ENCODE data around the gene MS4A4E.

The MS4A4E gene

DNA sequence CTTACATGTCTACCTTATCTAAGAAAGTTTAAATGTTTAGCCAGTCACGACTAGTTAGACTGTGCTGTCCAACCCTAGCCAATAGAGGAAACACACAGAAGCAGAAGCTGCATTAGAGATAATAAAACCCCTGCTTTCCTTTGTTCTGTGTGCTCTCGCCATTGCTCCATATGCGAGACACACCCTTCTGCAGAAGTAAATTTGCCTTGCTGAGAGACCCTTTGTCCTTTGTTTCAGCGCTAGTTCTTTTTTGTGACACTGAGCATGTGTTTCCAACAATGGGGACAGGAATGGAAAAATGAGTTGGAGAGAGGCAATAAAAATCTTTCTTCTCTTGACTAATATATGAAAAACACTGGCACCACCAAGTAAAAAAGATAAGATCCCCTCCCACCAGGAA lies 18.1 kb upstream of the MS4A4E start:
- no peaks in the 10 kb centered on the region for H3K4me1 ChIP-seq (ENCODE audit: control insufficient read depth, insufficient read depth, low read length)
- no peak overlapping the region for H3K9ac ChIP-seq (ENCODE audit: low read length)
- H3K27ac ChIP-seq (ENCODE audit: low read depth, low read length) = no peak overlapping the region
- no peaks in the 10 kb centered on the region for H3K27me3 ChIP-seq (ENCODE audit: control insufficient read depth, insufficient read depth, low read length)
- H3K9me3 ChIP-seq (ENCODE audit: control insufficient read depth, insufficient read depth, low read depth, low read length) = peaks cover 26% of the 10 kb centered on the region
- no peaks in the 10 kb centered on the region for H3K36me3 ChIP-seq (ENCODE audit: control insufficient read depth, insufficient read depth, low read length)
- H3K4me3 ChIP-seq (ENCODE audit: low read depth, low read length) = no peak overlapping the region

DNA sequence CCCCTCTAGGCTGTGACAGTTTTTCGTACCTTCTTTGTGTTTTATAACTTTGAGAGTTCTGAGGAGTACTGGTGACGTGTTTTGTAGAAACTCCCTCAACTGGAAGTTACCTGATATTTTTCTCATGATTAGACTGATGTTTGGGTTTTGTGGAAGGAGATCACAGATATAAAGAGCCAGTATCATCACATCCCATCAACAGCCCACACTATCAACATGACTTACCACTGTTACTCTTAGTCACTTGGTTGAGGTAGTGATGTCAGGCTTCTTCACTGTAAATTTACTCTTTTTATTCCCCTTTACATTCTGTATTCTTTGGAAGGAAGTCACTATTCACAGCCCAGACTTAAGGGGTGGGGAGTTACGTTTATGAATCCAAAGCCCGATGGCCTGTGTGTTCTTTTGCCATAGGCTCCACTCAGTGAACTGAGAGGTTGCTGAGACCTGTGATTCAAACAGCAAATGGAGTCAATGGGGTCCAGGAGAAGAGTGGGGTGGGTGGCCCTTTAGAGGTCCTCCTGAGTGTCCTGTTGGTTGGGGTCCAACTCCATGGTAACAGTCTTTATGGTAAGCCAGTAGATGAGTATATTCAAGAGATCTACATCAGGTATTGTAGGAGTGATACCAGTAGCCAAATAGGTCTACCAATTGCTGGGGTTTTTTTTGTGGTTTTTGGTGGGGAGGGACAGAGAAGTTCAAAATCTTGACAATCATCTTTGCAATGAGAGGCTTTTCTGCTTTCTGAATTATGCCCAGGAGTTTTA lies 15.2 kb upstream of the MS4A4E start:
- H3K27me3 ChIP-seq (ENCODE audit: control insufficient read depth, insufficient read depth, low read length) = no peaks in the 10 kb centered on the region
- H3K27ac ChIP-seq (ENCODE audit: low read depth, low read length) = no peak overlapping the region
- no peaks in the 10 kb centered on the region for H3K4me1 ChIP-seq (ENCODE audit: control insufficient read depth, insufficient read depth, low read length)
- H3K36me3 ChIP-seq (ENCODE audit: control insufficient read depth, insufficient read depth, low read length) = no peaks in the 10 kb centered on the region
- H3K9me3 ChIP-seq (ENCODE audit: control insufficient read depth, insufficient read depth, low read depth, low read length) = peaks cover 37% of the 10 kb centered on the region
- no peak overlapping the region for H3K4me3 ChIP-seq (ENCODE audit: low read depth, low read length)
- no peak overlapping the region for H3K9ac ChIP-seq (ENCODE audit: low read length)

DNA sequence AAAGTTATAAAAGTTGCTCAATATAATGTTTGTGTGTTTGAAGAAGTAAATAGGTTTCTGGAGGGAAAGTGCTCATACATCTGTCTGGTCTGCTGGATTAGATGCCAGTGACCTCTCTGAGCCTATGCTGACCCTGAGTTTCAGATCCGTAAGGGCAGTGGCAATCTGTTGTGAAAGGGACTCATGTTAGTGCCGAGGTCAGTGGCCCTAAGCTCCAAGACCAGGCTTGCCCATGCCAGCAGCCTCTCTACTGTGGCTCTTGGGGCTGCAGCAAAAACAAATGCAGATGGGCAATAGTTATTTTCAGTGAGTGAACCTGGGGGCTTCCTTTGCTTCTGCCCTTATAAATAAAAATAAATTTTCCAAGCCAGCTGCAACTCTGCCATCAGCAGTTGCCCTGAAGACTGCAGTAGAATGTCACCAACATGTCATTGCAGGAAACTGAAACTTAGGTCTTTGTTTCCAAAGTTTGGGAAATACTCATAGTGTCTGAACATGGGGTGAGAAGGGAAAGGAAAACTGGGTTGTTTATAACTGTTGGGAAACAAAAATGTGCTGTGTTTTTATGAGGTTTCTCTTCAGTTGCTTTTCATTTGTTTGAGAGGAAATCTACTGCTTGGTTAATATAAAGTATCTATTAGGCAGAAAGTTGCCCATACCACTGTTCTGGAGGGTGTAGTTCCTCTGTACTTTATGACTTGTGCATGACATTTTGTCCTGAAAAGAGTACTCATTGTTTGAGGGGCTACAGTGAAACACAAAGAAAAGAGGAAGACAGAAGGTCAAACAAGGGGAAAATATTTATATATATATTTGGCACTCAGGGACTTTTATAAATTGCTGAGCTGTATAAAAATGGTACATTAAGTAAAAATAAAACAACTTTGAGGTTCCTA lies 9.5 kb upstream of the MS4A4E start:
- H3K27ac ChIP-seq (ENCODE audit: low read depth, low read length) = no peak overlapping the region
- H3K4me3 ChIP-seq (ENCODE audit: low read depth, low read length) = no peak overlapping the region
- peaks cover 11% of the 10 kb centered on the region; the same call in 1 of the 2 replicates for H3K9me3 ChIP-seq (ENCODE audit: control insufficient read depth, insufficient read depth, low read depth, low read length)
- no peak overlapping the region for H3K9ac ChIP-seq (ENCODE audit: low read length)
- no peaks in the 10 kb centered on the region for H3K36me3 ChIP-seq (ENCODE audit: control insufficient read depth, insufficient read depth, low read length)
- H3K27me3 ChIP-seq (ENCODE audit: control insufficient read depth, insufficient read depth, low read length) = no peaks in the 10 kb centered on the region
- H3K4me1 ChIP-seq (ENCODE audit: control insufficient read depth, insufficient read depth, low read length) = no peaks in the 10 kb centered on the region

DNA sequence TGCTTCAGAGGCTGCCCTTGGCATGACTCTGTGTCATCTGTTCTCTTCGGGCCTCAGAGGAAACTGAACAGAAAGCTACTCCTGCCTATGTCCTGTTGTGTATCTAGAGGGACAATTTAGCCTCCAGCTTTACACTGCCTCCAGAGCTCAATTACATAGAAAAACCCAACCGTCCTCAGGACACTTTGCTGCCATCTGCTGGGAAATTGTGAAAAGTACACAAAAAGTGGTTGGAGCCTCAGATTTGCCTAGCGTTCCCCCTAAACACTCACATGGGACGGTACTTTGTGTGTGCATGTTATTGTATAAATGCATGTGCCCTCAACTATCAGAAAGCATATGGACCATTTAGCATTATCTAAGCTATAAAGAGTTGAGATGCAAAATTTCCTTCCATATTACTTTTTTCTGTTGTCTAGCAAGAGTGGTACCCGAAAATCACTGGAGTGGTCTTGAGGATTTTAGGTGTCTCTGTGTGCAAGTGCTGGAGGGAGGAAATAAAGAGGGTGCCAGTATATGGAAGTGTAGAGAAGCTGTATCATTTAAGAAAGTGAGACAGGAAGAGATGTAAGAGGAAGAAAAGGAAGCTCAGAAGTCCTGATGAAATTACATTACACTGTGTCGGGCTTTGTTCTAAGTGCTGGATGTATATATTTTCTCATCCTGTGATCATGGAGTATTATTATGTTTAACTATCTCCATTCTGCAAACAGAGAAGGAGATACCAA lies 8.7 kb upstream of the MS4A4E start:
- H3K4me3 ChIP-seq (ENCODE audit: low read depth, low read length) = no peak overlapping the region
- no peak overlapping the region for H3K27ac ChIP-seq (ENCODE audit: low read depth, low read length)

DNA sequence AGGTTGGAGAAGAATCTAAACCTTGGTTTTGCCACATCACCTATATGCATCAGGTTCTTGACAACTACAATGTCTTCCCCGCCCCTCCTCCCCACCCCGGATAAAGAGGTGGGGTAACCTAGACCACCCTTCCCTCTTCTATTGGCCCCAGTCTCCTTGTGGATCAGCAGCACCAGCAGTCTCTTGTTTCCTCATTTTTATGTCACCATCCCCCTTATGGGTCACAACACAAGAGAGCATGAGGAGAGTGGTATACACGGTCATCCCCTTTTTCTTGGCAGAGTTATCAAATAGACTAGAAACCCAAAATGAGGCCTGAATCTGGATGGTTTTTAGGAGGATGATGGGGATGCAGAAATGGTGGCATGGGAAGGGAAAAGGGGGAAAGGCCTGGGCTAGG lies 1.2 kb downstream of the MS4A4E start:
- Histone ChIP-seq H3K27me3 (ENCODE audit: control insufficient read depth, insufficient read depth, low read length) (no peaks in the 10 kb centered on the region), H3K36me3 (ENCODE audit: control insufficient read depth, insufficient read depth, low read length) (no peaks in the 10 kb centered on the region), H3K4me1 (ENCODE audit: control insufficient read depth, insufficient read depth, low read length) (no peaks in the 10 kb centered on the region), H3K4me3 (ENCODE audit: low read depth, low read length) (no peak overlapping the region), H3K27ac (ENCODE audit: low read depth, low read length) (no peak overlapping the region), H3K9me3 (ENCODE audit: control insufficient read depth, insufficient read depth, low read depth, low read length) (no peaks in the 10 kb centered on the region), H3K9ac (ENCODE audit: low read length) (no peak overlapping the region)

More for the DNA sequence above, 8.7 kb upstream of the MS4A4E start:
- Histone ChIP-seq H3K9ac (ENCODE audit: low read length) (no peak overlapping the region), H3K36me3 (ENCODE audit: control insufficient read depth, insufficient read depth, low read length) (no peaks in the 10 kb centered on the region), H3K27me3 (ENCODE audit: control insufficient read depth, insufficient read depth, low read length) (no peaks in the 10 kb centered on the region), H3K9me3 (ENCODE audit: control insufficient read depth, insufficient read depth, low read depth, low read length) (peaks cover 11% of the 10 kb centered on the region; the same call in 1 of the 2 replicates), H3K4me1 (ENCODE audit: control insufficient read depth, insufficient read depth, low read length) (no peaks in the 10 kb centered on the region)

DNA sequence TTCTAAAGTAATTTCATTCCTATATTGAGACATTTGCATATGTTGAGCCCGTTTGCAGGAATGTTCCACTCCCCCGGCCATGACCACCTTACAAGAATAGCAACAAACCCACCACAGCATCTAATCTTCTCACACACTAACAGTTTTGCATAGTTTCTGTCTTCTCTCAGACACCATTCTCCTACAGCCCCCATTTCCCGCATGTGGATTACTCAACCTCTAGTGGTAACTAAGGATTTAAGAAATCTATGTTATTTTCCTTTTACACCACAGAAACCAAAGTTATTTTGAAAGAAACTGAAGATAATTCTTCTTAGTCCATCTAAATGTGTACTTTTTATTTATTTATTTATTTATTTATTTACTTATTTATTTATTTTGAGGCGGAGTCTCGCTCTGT lies 2.3 kb downstream of the MS4A4E start:
- no peak overlapping the region for H3K4me3 ChIP-seq (ENCODE audit: low read depth, low read length)
- no peaks in the 10 kb centered on the region for H3K9me3 ChIP-seq (ENCODE audit: control insufficient read depth, insufficient read depth, low read depth, low read length)
- H3K9ac ChIP-seq (ENCODE audit: low read length) = no peak overlapping the region
- no peak overlapping the region for H3K27ac ChIP-seq (ENCODE audit: low read depth, low read length)
- H3K36me3 ChIP-seq (ENCODE audit: control insufficient read depth, insufficient read depth, low read length) = no peaks in the 10 kb centered on the region
- no peaks in the 10 kb centered on the region for H3K4me1 ChIP-seq (ENCODE audit: control insufficient read depth, insufficient read depth, low read length)
- no peaks in the 10 kb centered on the region for H3K27me3 ChIP-seq (ENCODE audit: control insufficient read depth, insufficient read depth, low read length)

DNA sequence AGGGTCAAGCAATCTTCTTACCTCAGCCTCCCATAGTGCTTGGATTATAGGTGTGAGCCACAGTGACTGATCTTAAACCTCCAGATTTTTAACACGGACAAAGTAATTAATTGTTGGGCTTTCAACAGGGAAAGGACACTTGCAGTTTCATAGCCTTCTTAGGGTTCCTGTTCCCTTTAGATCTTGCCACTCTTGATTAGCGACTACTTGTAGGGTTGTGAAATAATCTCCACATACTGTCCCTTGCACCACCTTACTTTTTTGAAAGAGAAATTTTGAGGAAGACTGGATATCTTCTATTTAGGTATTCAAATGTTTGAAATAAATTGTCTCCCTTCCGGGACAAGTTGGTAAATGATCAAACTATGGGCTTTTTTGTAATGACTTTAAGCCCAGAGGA lies 7.6 kb downstream of the MS4A4E start:
- H3K9me3 ChIP-seq (ENCODE audit: control insufficient read depth, insufficient read depth, low read depth, low read length) = no peaks in the 10 kb centered on the region
- H3K4me1 ChIP-seq (ENCODE audit: control insufficient read depth, insufficient read depth, low read length) = no peaks in the 10 kb centered on the region
- H3K9ac ChIP-seq (ENCODE audit: low read length) = no peak overlapping the region
- no peak overlapping the region for H3K27ac ChIP-seq (ENCODE audit: low read depth, low read length)
- no peaks in the 10 kb centered on the region for H3K36me3 ChIP-seq (ENCODE audit: control insufficient read depth, insufficient read depth, low read length)
- no peaks in the 10 kb centered on the region for H3K27me3 ChIP-seq (ENCODE audit: control insufficient read depth, insufficient read depth, low read length)
- no peak overlapping the region for H3K4me3 ChIP-seq (ENCODE audit: low read depth, low read length)

DNA sequence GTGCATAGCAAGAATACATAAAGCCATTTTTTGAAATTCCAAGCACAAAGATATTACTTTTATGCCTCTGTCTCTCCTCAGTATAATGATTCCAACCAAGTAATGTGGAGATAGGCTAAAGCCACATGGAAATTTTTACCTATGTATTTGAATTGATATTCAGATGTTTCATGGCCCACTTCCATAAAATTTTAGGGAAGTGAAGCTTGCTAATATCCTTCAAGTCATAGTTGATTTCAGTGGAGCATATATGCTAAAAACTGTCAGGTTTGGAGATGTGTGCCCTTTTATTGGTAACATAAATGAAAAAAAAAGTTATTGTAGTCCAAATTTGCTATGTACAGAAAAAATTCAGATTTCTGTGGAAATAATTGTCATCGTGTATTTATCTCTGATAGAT lies 12.3 kb downstream of the MS4A4E start:
- Histone ChIP-seq H3K4me3 (ENCODE audit: low read depth, low read length) (no peak overlapping the region), H3K9me3 (ENCODE audit: control insufficient read depth, insufficient read depth, low read depth, low read length) (no peaks in the 10 kb centered on the region), H3K36me3 (ENCODE audit: control insufficient read depth, insufficient read depth, low read length) (no peaks in the 10 kb centered on the region)

DNA sequence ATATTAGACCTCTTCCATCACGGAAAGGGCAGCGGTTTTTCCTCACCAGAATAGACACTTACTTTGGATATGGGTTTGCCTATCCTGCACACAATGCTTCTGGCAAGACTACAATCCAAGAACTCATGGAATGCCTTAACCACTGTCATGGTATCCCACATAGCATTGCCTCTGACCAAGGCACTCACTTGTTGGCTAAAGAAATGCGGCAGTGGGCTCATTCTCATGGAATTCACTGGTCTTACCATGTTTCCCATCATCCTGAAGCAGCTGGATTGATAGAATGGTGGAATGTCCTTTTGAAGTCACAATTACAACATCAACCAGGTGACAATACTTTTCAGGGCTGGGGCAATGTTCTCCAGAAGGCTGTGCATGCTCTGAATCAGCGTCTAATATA lies 20.8 kb downstream of the MS4A4E start:
- Histone ChIP-seq H3K27ac (ENCODE audit: low read depth, low read length) (no peak overlapping the region), H3K4me3 (ENCODE audit: low read depth, low read length) (no peak overlapping the region), H3K4me1 (ENCODE audit: control insufficient read depth, insufficient read depth, low read length) (no peaks in the 10 kb centered on the region), H3K27me3 (ENCODE audit: control insufficient read depth, insufficient read depth, low read length) (no peaks in the 10 kb centered on the region), H3K9ac (ENCODE audit: low read length) (no peak overlapping the region), H3K36me3 (ENCODE audit: control insufficient read depth, insufficient read depth, low read length) (no peaks in the 10 kb centered on the region), H3K9me3 (ENCODE audit: control insufficient read depth, insufficient read depth, low read depth, low read length) (no peaks in the 10 kb centered on the region)

More for the DNA sequence above, 12.3 kb downstream of the MS4A4E start:
- H3K4me1 ChIP-seq (ENCODE audit: control insufficient read depth, insufficient read depth, low read length) = no peaks in the 10 kb centered on the region
- no peak overlapping the region for H3K27ac ChIP-seq (ENCODE audit: low read depth, low read length)
- H3K9ac ChIP-seq (ENCODE audit: low read length) = no peak overlapping the region
- no peaks in the 10 kb centered on the region for H3K27me3 ChIP-seq (ENCODE audit: control insufficient read depth, insufficient read depth, low read length)

DNA sequence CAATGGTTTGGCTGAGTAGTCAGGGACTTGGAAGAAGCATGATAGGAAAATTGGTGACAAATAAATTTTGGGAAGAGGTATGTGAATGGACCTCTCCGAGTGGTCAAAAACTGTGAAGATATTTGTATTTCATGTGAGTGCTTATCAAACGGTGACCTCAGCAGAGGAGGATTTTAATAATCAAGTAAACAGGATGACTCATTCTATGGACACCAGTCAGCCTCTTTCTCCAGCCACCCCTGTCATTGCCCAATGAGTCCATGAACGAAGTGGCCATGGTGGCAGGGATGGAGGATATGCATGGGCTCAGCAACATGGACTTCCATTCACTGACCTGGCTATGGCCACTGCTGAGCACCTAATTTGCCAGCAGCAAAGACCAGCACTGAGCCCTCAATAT lies 21.2 kb downstream of the MS4A4E start:
- H3K9ac ChIP-seq (ENCODE audit: low read length) = no peak overlapping the region
- no peak overlapping the region for H3K4me3 ChIP-seq (ENCODE audit: low read depth, low read length)
- H3K36me3 ChIP-seq (ENCODE audit: control insufficient read depth, insufficient read depth, low read length) = no peaks in the 10 kb centered on the region
- H3K4me1 ChIP-seq (ENCODE audit: control insufficient read depth, insufficient read depth, low read length) = no peaks in the 10 kb centered on the region
- H3K9me3 ChIP-seq (ENCODE audit: control insufficient read depth, insufficient read depth, low read depth, low read length) = no peaks in the 10 kb centered on the region
- H3K27ac ChIP-seq (ENCODE audit: low read depth, low read length) = no peak overlapping the region
- no peaks in the 10 kb centered on the region for H3K27me3 ChIP-seq (ENCODE audit: control insufficient read depth, insufficient read depth, low read length)

DNA sequence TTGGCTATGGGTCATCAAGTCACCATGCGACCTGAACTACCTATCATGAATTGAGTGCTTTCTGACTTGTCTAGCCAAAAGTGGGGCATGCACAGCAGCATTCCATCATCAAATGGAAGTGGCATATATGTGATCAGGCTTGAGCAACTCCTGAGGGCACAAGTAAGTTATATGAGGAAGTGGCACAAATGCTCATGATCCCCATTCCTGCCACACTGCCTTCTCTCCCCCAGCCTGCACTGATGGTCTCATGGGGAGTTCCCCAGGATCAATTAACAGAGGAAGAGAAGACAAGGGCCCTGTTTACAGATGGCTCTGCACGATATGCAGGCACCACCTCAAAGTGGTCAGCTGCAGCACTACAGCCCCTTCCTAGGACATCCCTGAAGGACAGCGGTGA lies 21.8 kb downstream of the MS4A4E start:
- Histone ChIP-seq H3K9me3 (ENCODE audit: control insufficient read depth, insufficient read depth, low read depth, low read length) (no peaks in the 10 kb centered on the region), H3K27ac (ENCODE audit: low read depth, low read length) (no peak overlapping the region), H3K4me3 (ENCODE audit: low read depth, low read length) (no peak overlapping the region), H3K36me3 (ENCODE audit: control insufficient read depth, insufficient read depth, low read length) (no peaks in the 10 kb centered on the region), H3K27me3 (ENCODE audit: control insufficient read depth, insufficient read depth, low read length) (no peaks in the 10 kb centered on the region), H3K9ac (ENCODE audit: low read length) (no peak overlapping the region), H3K4me1 (ENCODE audit: control insufficient read depth, insufficient read depth, low read length) (no peaks in the 10 kb centered on the region)
